ENCODE data around the gene SLC5A3. TPM values are rescaled to one million over a fixed set of nuclear protein-coding genes. Genes with fewer than 3 reads are reported as not detected.

Gene SLC5A3
- total and polyA plus RNA-seq, 2 of the 8 experiments (the other 6 are each of a cell fraction or from before 2014, with no cell fraction given), result 4.0 to 19.4 TPM

DNA sequence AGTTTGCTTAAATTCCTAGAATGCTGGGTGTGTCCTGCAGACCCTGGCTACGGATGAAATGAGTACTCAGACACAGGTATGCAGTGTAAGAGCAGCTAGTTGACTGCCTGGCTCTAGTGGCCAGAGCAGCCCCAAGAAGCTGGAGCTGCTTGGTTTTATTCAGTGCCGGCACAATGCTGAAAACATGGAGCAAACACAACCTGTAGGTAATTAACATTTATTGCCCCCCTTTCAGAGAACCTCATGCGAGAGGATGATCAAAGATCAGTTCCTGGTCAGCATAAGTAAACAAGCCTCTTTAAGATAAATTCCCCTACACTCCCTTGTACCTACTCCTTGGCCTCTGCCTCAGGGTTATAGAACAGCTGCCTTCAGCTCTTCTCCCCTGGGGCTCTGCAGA is 43.2 kb downstream of the SLC5A3 start:
- H4K8ac ChIP-seq (ENCODE audit: extremely low read depth, insufficient read depth, low read length), result no peak overlapping the region
- H4K20me1 ChIP-seq (replicated peaks in 1 of 2; ENCODE audit: control insufficient read depth in 1 of 2, insufficient read depth in 2 of 2, low read length in 2 of 2), result peaks cover 0 to 2% of the 10 kb centered on the region in 2 experiments
- H3K79me1 ChIP-seq (ENCODE audit: low read depth, low read length), result peaks cover 3% of the 10 kb centered on the region
- H2BK20ac ChIP-seq (ENCODE audit: low read length), result no peak overlapping the region
- no peak overlapping the region for H4K5ac ChIP-seq (ENCODE audit: insufficient read length, low read depth, low read length)
- no peak overlapping the region for H3K9ac ChIP-seq (replicated peaks in 1 of 4; ENCODE audit: extremely low read depth in 1 of 4, low read depth in 3 of 4, low read length in 3 of 4)
- DNase-seq (ENCODE audit: low read depth in 1 of 2, low spot score in 2 of 2) (no peak), FAIRE-seq (no peak)
- no peak overlapping the region for H3K4me3 ChIP-seq (ENCODE audit: extremely low read depth in 1 of 4, insufficient read depth in 2 of 4, low read depth in 3 of 4, low read length in 4 of 4)
- no peak overlapping the region for H3K18ac ChIP-seq (ENCODE audit: extremely low read depth, low read length)
- ChIA-PET CTCF (ENCODE audit: partially characterized antibody) (interaction anchor here (0.7 to 0.8 kb wide), 2 partner anchors 12 to 17 kb away, joined by 4 read pairs; no protein-coding TSS in a partner anchor), POLR2A (ENCODE audit: partially characterized antibody) (interaction anchor here (0.7 to 1.5 kb wide), 2 partner anchors 9 to 352 kb away, joined by 4 to 5 read pairs; no protein-coding TSS in a partner anchor)
- H3K23me2 ChIP-seq (ENCODE audit: low read depth, low read length), result no peaks in the 10 kb centered on the region; the same call in 1 of the 2 replicates
- H4K91ac ChIP-seq (replicated peaks; ENCODE audit: insufficient read length, low read length), result no peak overlapping the region
- peaks cover 0 to 89% of the 10 kb centered on the region in 2 experiments; a peak in 2 of 4 replicates for H3K79me2 ChIP-seq (ENCODE audit: control insufficient read depth in 1 of 2, insufficient read depth in 2 of 2, low read length in 2 of 2)
- peaks cover 0 to 14% (median 9%) of the 10 kb centered on the region in 4 experiments; a peak in 2 of 7 replicates for H3K4me1 ChIP-seq (replicated peaks in 1 of 4; ENCODE audit: control insufficient read depth in 3 of 4, insufficient read depth in 4 of 4, low read length in 3 of 4)
- H3K4me2 ChIP-seq (ENCODE audit: insufficient read depth in 1 of 2, low read depth in 2 of 2, low read length in 2 of 2), result no peak overlapping the region
- H2BK15ac ChIP-seq (ENCODE audit: low read length), result no peak overlapping the region
- H3K9me3 ChIP-seq (ENCODE audit: insufficient read depth in 2 of 2, low read depth in 1 of 2, low read length in 1 of 2), result peaks cover 0 to 6% of the 10 kb centered on the region in 2 experiments; a peak in 1 of 4 replicates
- H3K27me3 ChIP-seq (replicated peaks in 1 of 4; ENCODE audit: control insufficient read depth in 3 of 4, extremely low read depth in 1 of 4, insufficient read depth in 3 of 4, low read length in 3 of 4), result no peaks in the 10 kb centered on the region
- H2BK5ac ChIP-seq (ENCODE audit: low read depth, low read length), result no peak overlapping the region
- H3K27ac ChIP-seq (ENCODE audit: low read depth, low read length), result no peak overlapping the region
- H2AK5ac ChIP-seq (ENCODE audit: low read depth, low read length), result no peak overlapping the region
- WGBS, 2 experiments (ENCODE audit: extremely low coverage in 1 of 2, insufficient coverage in 1 of 2, insufficient read length in 1 of 2, insufficient replicate concordance in 2 of 2, low coverage in 1 of 2, low lambda C conversion rate in 2 of 2, missing lambda C conversion rate in 1 of 2), result 93% methylated on average over 3 of the region's 3 CpGs; no CpG with 5 or more reads in 1 of the 2 experiments
- H2BK12ac ChIP-seq (ENCODE audit: low read depth, low read length), result no peak overlapping the region
- no peak overlapping the region for H3K23ac ChIP-seq (ENCODE audit: insufficient read length)
- no peak overlapping the region for H3K14ac ChIP-seq (ENCODE audit: insufficient read length)
- no peak overlapping the region for H2BK120ac ChIP-seq (replicated peaks; ENCODE audit: low read depth, low read length)
- H3K36me3 ChIP-seq (ENCODE audit: control insufficient read depth in 2 of 4, insufficient read depth in 4 of 4, low read length in 3 of 4), result peaks cover 0 to 13% (median 0%) of the 10 kb centered on the region in 4 experiments; a peak in 1 of 8 replicates
- no peak overlapping the region for H2AFZ ChIP-seq (ENCODE audit: low read length)
- H3K4ac ChIP-seq (replicated peaks; ENCODE audit: insufficient read length, low read depth, low read length), result no peak overlapping the region
- H3K56ac ChIP-seq (replicated peaks; ENCODE audit: insufficient read length, low read depth, low read length), result no peak overlapping the region
- no peak for TF ChIP-seq TAF7 (optimal IDR thresholded peaks at IDR 0.05; ENCODE audit: borderline replicate concordance, low read depth, low read length)
- TF ChIP-seq RFX5 (IDR thresholded peaks at IDR 0.05; ENCODE audit: borderline replicate concordance, low read depth, low read length), result no peak
- TF ChIP-seq RBBP5 (IDR thresholded peaks at IDR 0.05; ENCODE audit: borderline replicate concordance, low read depth, low read length), result no peak
- no peak for TF ChIP-seq TAF1 (IDR thresholded peaks at IDR 0.05; ENCODE audit: low read depth, low read length)
- TF ChIP-seq KDM5A (IDR thresholded peaks at IDR 0.05; ENCODE audit: low read length), result no peak
- no peak for TF ChIP-seq RXRA (IDR thresholded peaks at IDR 0.05; ENCODE audit: insufficient read depth, low read depth, low read length)
- TF ChIP-seq RAD21 (IDR thresholded peaks at IDR 0.05 in 1 of 2, conservative IDR thresholded peaks at IDR 0.05 in 1 of 2; ENCODE audit: low read depth in 2 of 2, low read length in 2 of 2), result no peak
- no peak for TF ChIP-seq POU5F1 (IDR thresholded peaks at IDR 0.05; ENCODE audit: low read depth, low read length)
- TF ChIP-seq, protein P1, sequence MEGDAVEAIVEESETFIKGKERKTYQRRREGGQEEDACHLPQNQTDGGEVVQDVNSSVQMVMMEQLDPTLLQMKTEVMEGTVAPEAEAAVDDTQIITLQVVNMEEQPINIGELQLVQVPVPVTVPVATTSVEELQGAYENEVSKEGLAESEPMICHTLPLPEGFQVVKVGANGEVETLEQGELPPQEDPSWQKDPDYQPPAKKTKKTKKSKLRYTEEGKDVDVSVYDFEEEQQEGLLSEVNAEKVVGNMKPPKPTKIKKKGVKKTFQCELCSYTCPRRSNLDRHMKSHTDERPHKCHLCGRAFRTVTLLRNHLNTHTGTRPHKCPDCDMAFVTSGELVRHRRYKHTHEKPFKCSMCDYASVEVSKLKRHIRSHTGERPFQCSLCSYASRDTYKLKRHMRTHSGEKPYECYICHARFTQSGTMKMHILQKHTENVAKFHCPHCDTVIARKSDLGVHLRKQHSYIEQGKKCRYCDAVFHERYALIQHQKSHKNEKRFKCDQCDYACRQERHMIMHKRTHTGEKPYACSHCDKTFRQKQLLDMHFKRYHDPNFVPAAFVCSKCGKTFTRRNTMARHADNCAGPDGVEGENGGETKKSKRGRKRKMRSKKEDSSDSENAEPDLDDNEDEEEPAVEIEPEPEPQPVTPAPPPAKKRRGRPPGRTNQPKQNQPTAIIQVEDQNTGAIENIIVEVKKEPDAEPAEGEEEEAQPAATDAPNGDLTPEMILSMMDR (IDR thresholded peaks at IDR 0.05; ENCODE audit: control extremely low read depth in 1 of 3, insufficient read depth in 1 of 3, low read depth in 1 of 3, low read length in 3 of 3), result no peak
- no peak for TF ChIP-seq KDM4A (IDR thresholded peaks at IDR 0.05; ENCODE audit: low read depth, low read length, severe bottlenecking)
